ENCODE results near the gene NRSN2. TPM values are rescaled to one million over a fixed set of nuclear protein-coding genes. Genes with fewer than 3 reads are reported as not detected.

Gene NRSN2
- total RNA-seq, 1 experiment from 2014 or later: 8.4 TPM

- DNase-seq (ENCODE audit: unreplicated experiment): no peak
- no peaks in the 10 kb centered on the region for H3K36me3 Mint-ChIP-seq (ENCODE audit: insufficient read depth, unreplicated experiment)
- POLR2A ChIA-PET: interaction anchor here (1.0 to 17.3 kb wide), 5 partner anchors 15 to 63 kb away, joined by 3 to 671 read pairs (median 56); partner anchors contain the start of genes RBCK1, SOX12 and TRIB3
- TF ChIP-seq CTCF (IDR thresholded peaks at IDR 0.05; ENCODE audit: unreplicated experiment): no peak
- intact Hi-C loops (cut with micrococcal nuclease): no loop called here
- H3K9me3 Mint-ChIP-seq (ENCODE audit: unreplicated experiment): no peaks in the 10 kb centered on the region
- H3K4me3 Mint-ChIP-seq (ENCODE audit: unreplicated experiment): no peak overlapping the region
- CTCF ChIA-PET: interaction anchor here (0.7 to 4.7 kb wide), 6 partner anchors 9 to 401 kb away, joined by 3 to 38 read pairs (median 4); partner anchors contain the start of gene SLC52A3
- no peak overlapping the region for H3K27ac Mint-ChIP-seq (ENCODE audit: low read depth, unreplicated experiment)
- H3K27me3 Mint-ChIP-seq (ENCODE audit: insufficient read depth, unreplicated experiment): no peaks in the 10 kb centered on the region
- H3K4me1 Mint-ChIP-seq (ENCODE audit: insufficient read depth, unreplicated experiment): peaks cover 83% of the 10 kb centered on the region
- BruUV-seq (replicated peaks): no TSS peak
Observed at GRCh38 chr20:367486-367887, 20.6 kb downstream of the NRSN2 start.

GRCh38 chr20:368915-369314 is 22.0 kb downstream of the NRSN2 start:
- Mint-ChIP-seq H3K27ac (ENCODE audit: low read depth, unreplicated experiment) (no peak overlapping the region), H3K4me3 (ENCODE audit: unreplicated experiment) (no peak overlapping the region), H3K9me3 (ENCODE audit: unreplicated experiment) (no peaks in the 10 kb centered on the region), H3K27me3 (ENCODE audit: insufficient read depth, unreplicated experiment) (no peaks in the 10 kb centered on the region), H3K36me3 (ENCODE audit: insufficient read depth, unreplicated experiment) (no peaks in the 10 kb centered on the region), H3K4me1 (ENCODE audit: insufficient read depth, unreplicated experiment) (peaks cover 80% of the 10 kb centered on the region)
- no peak for DNase-seq (ENCODE audit: unreplicated experiment)
- CTCF ChIA-PET: interaction anchor here (0.7 to 4.7 kb wide), 2 partner anchors 16 to 69 kb away, joined by 3 to 38 read pairs; no protein-coding TSS in a partner anchor
- intact Hi-C loops (cut with micrococcal nuclease): no loop called here
- BruUV-seq (replicated peaks): no TSS peak
- no peak for TF ChIP-seq CTCF (IDR thresholded peaks at IDR 0.05; ENCODE audit: unreplicated experiment)
- POLR2A ChIA-PET: interaction anchor here (0.6 to 17.3 kb wide), 2 partner anchors 14 to 345 kb away, joined by 3 to 671 read pairs; partner anchors contain the start of gene TRIB3

GRCh38 chr20:370151-370600 is 23.3 kb downstream of the NRSN2 start:
- no peak for DNase-seq (ENCODE audit: unreplicated experiment)
- peaks cover 69% of the 10 kb centered on the region for H3K4me1 Mint-ChIP-seq (ENCODE audit: insufficient read depth, unreplicated experiment)
- H3K27ac Mint-ChIP-seq (ENCODE audit: low read depth, unreplicated experiment): peak overlapping the region; percentile 52
- no TSS peak for BruUV-seq (replicated peaks)
- intact Hi-C loops (cut with micrococcal nuclease): no loop called here
- H3K36me3 Mint-ChIP-seq (ENCODE audit: insufficient read depth, unreplicated experiment): no peaks in the 10 kb centered on the region
- CTCF ChIA-PET: interaction anchor here (0.6 to 5.0 kb wide), 6 partner anchors 8 to 278 kb away, joined by 3 to 37 read pairs (median 4); partner anchors contain the start of gene TRIB3
- POLR2A ChIA-PET: interaction anchor here (1.0 to 17.3 kb wide), 3 partner anchors 13 to 90 kb away, joined by 3 to 671 read pairs (median 9); partner anchors contain the start of gene TRIB3
- no peak for TF ChIP-seq CTCF (IDR thresholded peaks at IDR 0.05; ENCODE audit: unreplicated experiment)
- no peaks in the 10 kb centered on the region for H3K27me3 Mint-ChIP-seq (ENCODE audit: insufficient read depth, unreplicated experiment)
- no peaks in the 10 kb centered on the region for H3K9me3 Mint-ChIP-seq (ENCODE audit: unreplicated experiment)
- H3K4me3 Mint-ChIP-seq (ENCODE audit: unreplicated experiment): no peak overlapping the region

- Mint-ChIP-seq H3K4me1 (ENCODE audit: insufficient read depth, unreplicated experiment) (peaks cover 61% of the 10 kb centered on the region), H3K36me3 (ENCODE audit: insufficient read depth, unreplicated experiment) (no peaks in the 10 kb centered on the region), H3K27me3 (ENCODE audit: insufficient read depth, unreplicated experiment) (no peaks in the 10 kb centered on the region), H3K9me3 (ENCODE audit: unreplicated experiment) (no peaks in the 10 kb centered on the region), H3K4me3 (ENCODE audit: unreplicated experiment) (no peak overlapping the region), H3K27ac (ENCODE audit: low read depth, unreplicated experiment) (peak overlapping the region; percentile 95)
- TSS peak; percentile 78 for BruUV-seq (replicated peaks)
- intact Hi-C loops (cut with micrococcal nuclease): no loop called here
- TF ChIP-seq CTCF (IDR thresholded peaks at IDR 0.05; ENCODE audit: unreplicated experiment): no peak
- DNase-seq (ENCODE audit: unreplicated experiment): no peak
- POLR2A ChIA-PET: interaction anchor here (0.6 to 24.6 kb wide), 11 partner anchors 5 to 89 kb away, joined by 3 to 671 read pairs (median 11); partner anchors contain the start of genes SOX12, TRIB3 and ZCCHC3
- CTCF ChIA-PET: interaction anchor here (0.6 to 5.0 kb wide), 9 partner anchors 9 to 279 kb away, joined by 3 to 37 read pairs (median 4); partner anchors contain the start of gene TRIB3
Observed at GRCh38 chr20:370977-371754, 24.3 kb downstream of the NRSN2 start.

All from MCF 10A (cell line).